A673 (cell line): ENCODE data around the gene PTK7. TPM values are rescaled to one million over a fixed set of nuclear protein-coding genes. Genes with fewer than 3 reads are reported as not detected.

Source experiments
- BruUV-seq: library from RNA; stranded (reverse); fragments of 400-500 nt; replicated peaks from 2 replicates; lab custom pipeline; 2021; lab: Mats Ljungman, UMichigan
- CTCF ChIA-PET: fragments of 300-600 bp; sonication (Branson Sonifier 250); formaldehyde crosslinking; loops from one replicate; lab custom pipeline; 2022; ENCODE audit warnings: antibody characterized with exemption; lab: Charles Lee
- POLR2A ChIA-PET: fragments of 300-600 bp; sonication (Branson Sonifier 250); formaldehyde crosslinking; loops from one replicate; lab custom pipeline; 2022; ENCODE audit warnings: antibody characterized with exemption; ENCODE audit not compliant: low non-redundant PET; lab: Charles Lee
- DNase-seq: peaks from one replicate; pipeline ENCODE4 v3.0.0-alpha.2; 2015; ENCODE audit warnings: low spot score
- H3K27ac ChIP-seq: fragments of 200-600 bp; sonication (generic); 2 replicates; pipeline ENCODE4 v1.5.1; 2016; ENCODE audit warnings: mixed run types, low read depth, mild to moderate bottlenecking, mixed read lengths, antibody characterized with exemption, low read length; ENCODE audit not compliant: poor library complexity, severe bottlenecking
- H3K27me3 ChIP-seq: fragments of 200-600 bp; sonication (generic); replicated peaks from 2 replicates; pipeline ENCODE4 v1.6.1; 2017; ENCODE audit warnings: mixed run types, low read depth, mild to moderate bottlenecking, mixed read lengths, antibody characterized with exemption, low read length; ENCODE audit not compliant: insufficient read depth, poor library complexity
- H3K36me3 ChIP-seq: fragments of 200-600 bp; sonication (generic); 2 replicates; pipeline ENCODE4 v1.6.1; 2016; ENCODE audit warnings: mixed run types, mild to moderate bottlenecking, mixed read lengths, antibody characterized with exemption, low read length; ENCODE audit not compliant: insufficient read depth, poor library complexity, severe bottlenecking
- H3K4me1 ChIP-seq: fragments of 200-600 bp; sonication (generic); 2 replicates; pipeline ENCODE4 v1.6.1; 2017; ENCODE audit warnings: mixed run types, mild to moderate bottlenecking, mixed read lengths, antibody characterized with exemption, low read length; ENCODE audit not compliant: insufficient read depth, poor library complexity, severe bottlenecking
- H3K4me3 ChIP-seq: fragments of 200-600 bp; sonication (generic); 2 replicates; pipeline ENCODE4 v1.5.1; 2016; ENCODE audit warnings: low read depth, mixed run types, mild to moderate bottlenecking, mixed read lengths, low read length; ENCODE audit not compliant: poor library complexity, severe bottlenecking
- H3K9me3 ChIP-seq: fragments of 200-600 bp; sonication (generic); 2 replicates; pipeline ENCODE4 v1.6.1; 2016; ENCODE audit warnings: mixed run types, low read depth, mild to moderate bottlenecking, mixed read lengths, antibody characterized with exemption, low read length; ENCODE audit not compliant: poor library complexity, severe bottlenecking
- EZH2 ChIP-seq: fragments of 200-600 bp; sonication (generic); IDR thresholded peaks from 2 replicates; pipeline ENCODE4 v1.6.1; 2017; ENCODE audit warnings: borderline replicate concordance, low read depth, mild to moderate bottlenecking, mixed read lengths, antibody characterized with exemption, low read length; ENCODE audit not compliant: poor library complexity, severe bottlenecking
- intact Hi-C: fragments of 100-400 bp; cut with micrococcal nuclease; formaldehyde crosslinking; loops from one replicate; pipeline ENCODE4 v1.10.0; 2022; ENCODE audit not compliant: unreplicated experiment
- total RNA-seq: library from RNA; stranded (reverse); gene quantifications from 2 replicates; pipeline ENCODE4 v1.2.3, GENCODE V29; 2021
- TF ChIP-seq, protein P1 (sequence below): fragments of 300-800, 200-600 bp; sonication (generic); conservative IDR thresholded peaks from 2 replicates; pipeline ENCODE4 v1.5.1; 2017; ENCODE audit warnings: low read depth, mild to moderate bottlenecking, antibody characterized with exemption, low read length, moderate library complexity, mixed read lengths

PTK7 gene
- total RNA-seq, 1 experiment from 2014 or later: 84.5 TPM

DNA sequence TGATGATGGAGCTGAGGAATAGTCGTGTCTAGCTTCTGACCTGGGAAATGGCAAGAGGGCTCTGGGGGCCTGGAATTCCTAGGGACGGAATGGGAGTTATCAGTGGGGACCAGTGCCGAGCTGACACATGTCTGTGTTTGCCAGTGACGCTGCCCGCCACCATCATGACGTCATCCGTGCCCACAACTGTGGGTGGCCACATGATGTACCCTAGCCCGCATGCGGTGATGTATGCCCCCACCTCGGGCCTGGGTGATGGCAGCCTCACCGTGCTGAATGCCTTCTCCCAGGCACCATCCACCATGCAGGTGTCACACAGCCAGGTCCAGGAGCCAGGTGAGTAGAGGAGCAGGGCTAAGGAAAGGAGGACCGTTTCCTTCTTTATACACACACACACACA, 102.0 kb downstream of the PTK7 start:
- peaks cover 43% of the 10 kb centered on the region for H3K36me3 ChIP-seq
- ChIA-PET CTCF (no interaction called here), POLR2A (no interaction called here)
- H3K27me3 ChIP-seq: no peaks in the 10 kb centered on the region
- TF ChIP-seq EZH2: no peak
- TF ChIP-seq, protein P1, sequence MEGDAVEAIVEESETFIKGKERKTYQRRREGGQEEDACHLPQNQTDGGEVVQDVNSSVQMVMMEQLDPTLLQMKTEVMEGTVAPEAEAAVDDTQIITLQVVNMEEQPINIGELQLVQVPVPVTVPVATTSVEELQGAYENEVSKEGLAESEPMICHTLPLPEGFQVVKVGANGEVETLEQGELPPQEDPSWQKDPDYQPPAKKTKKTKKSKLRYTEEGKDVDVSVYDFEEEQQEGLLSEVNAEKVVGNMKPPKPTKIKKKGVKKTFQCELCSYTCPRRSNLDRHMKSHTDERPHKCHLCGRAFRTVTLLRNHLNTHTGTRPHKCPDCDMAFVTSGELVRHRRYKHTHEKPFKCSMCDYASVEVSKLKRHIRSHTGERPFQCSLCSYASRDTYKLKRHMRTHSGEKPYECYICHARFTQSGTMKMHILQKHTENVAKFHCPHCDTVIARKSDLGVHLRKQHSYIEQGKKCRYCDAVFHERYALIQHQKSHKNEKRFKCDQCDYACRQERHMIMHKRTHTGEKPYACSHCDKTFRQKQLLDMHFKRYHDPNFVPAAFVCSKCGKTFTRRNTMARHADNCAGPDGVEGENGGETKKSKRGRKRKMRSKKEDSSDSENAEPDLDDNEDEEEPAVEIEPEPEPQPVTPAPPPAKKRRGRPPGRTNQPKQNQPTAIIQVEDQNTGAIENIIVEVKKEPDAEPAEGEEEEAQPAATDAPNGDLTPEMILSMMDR: no peak
- no peaks in the 10 kb centered on the region for H3K9me3 ChIP-seq
- H3K27ac ChIP-seq: no peak overlapping the region
- BruUV-seq: no TSS peak
- peaks cover 28% of the 10 kb centered on the region for H3K4me1 ChIP-seq
- no peak for DNase-seq
- no peak overlapping the region for H3K4me3 ChIP-seq
- intact Hi-C loops: no loop called here

DNA sequence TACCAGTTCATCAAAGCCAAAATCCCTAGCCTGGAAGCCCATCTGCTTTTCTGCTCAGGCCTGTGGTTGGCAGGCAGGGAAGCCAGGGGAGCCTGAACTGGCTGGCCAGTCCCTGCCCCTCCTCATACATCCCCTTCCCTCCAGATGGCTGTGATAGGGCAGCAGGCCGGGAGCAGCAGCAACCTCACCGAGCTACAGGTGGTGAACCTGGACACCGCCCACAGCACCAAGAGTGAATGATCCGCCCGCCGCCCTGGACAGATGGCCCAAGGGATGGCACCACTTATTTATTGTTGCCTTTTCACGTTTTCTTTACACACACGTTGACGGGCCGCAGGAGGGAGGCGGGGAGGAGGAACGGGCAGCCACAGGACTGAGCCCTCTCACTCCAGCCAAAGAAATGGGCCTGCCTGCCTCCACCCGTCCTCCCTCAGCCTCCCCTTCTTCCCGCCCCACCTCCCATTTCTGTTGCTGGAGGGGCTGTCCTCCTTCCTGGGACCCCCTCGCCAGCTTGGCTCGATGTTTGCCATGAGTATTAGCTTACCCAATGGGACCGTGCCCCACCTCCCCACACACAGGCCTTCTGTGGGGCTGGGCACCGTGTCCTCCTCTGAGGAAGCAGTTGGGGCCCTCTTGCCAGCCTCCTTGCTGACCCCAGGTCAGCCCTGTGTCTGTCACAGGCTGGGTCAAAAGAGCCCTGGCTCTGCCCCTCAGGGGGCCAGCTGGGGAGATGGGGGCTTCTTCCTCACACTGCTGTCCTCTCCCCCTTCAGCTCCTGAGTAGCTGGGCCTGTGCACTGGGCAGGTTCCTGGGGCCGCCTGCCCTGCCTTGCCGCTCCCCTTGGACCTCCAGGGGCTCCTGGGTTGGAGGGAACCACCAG, 103.1 kb downstream of the PTK7 start:
- peaks cover 18% of the 10 kb centered on the region for H3K4me1 ChIP-seq
- TF ChIP-seq, protein P1: no peak
- TF ChIP-seq EZH2: no peak
- CTCF ChIA-PET: no interaction called here

DNA sequence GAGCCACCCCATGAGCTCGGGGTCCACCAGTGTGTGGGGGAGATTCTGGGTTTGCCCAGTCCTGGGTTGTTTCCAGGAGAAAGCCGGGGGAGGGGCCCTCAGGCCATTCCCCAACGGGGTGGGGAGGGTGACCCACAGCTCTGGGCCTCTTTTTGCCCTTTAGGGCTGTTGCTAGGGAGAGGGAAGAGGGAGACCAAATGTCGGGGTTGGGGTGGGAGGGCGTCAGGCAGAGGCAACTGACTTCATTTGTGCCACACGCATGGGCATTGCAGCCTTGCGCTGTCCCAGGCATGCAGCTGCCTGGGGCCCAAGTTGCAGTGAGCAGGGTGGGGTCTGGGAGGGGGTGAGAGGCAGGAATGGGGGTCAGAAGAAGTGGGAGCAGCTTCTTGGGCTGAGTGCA, 103.9 kb downstream of the PTK7 start:
- intact Hi-C loops: no loop called here
- H3K36me3 ChIP-seq: peaks cover 40% of the 10 kb centered on the region
- H3K4me1 ChIP-seq: peaks cover 13% of the 10 kb centered on the region
- CTCF ChIA-PET: no interaction called here
- H3K4me3 ChIP-seq: no peak overlapping the region
- H3K27me3 ChIP-seq: no peaks in the 10 kb centered on the region
- no peak for DNase-seq
- no peak for TF ChIP-seq EZH2
- TF ChIP-seq, protein P1: no peak
- peak overlapping the region; percentile 70 for H3K27ac ChIP-seq
- POLR2A ChIA-PET: interaction anchor here (0.5 kb wide), 1 partner anchor 947 kb away, joined by 8 read pairs; the partner anchor contains the start of genes MRPL14 and TMEM63B
- BruUV-seq: no TSS peak
- H3K9me3 ChIP-seq: no peaks in the 10 kb centered on the region

More for the DNA sequence above, 103.1 kb downstream of the PTK7 start:
- no TSS peak for BruUV-seq
- H3K9me3 ChIP-seq: no peaks in the 10 kb centered on the region
- POLR2A ChIA-PET: interaction anchor here (0.5 to 0.6 kb wide), 2 partner anchors 9 to 948 kb away, joined by 3 to 8 read pairs; partner anchors contain the start of genes MRPL14 and TMEM63B
- H3K4me3 ChIP-seq: no peak overlapping the region
- no peak overlapping the region for H3K27ac ChIP-seq
- H3K27me3 ChIP-seq: no peaks in the 10 kb centered on the region
- H3K36me3 ChIP-seq: peaks cover 43% of the 10 kb centered on the region
- no peak for DNase-seq
- intact Hi-C loops: no loop called here
